IPS-18a (cell line): ENCODE data around the gene CACNA1A.
"Not testable (repeated sequence)": the region's sequence is repeated elsewhere in the genome, so short reads cannot be mapped to it uniquely, and the experiment has no call there.

Experiments used
- H3K27ac ChIP-seq: one replicate; pipeline ENCODE4 v1.5.1; 2013; ENCODE audit warnings: low read length
- H3K27me3 ChIP-seq: one replicate; pipeline ENCODE4 v1.6.1; 2013; ENCODE audit warnings: mild to moderate bottlenecking, low read length; ENCODE audit not compliant: control insufficient read depth, insufficient read depth
- H3K36me3 ChIP-seq: one replicate; pipeline ENCODE4 v1.6.1; 2013; ENCODE audit warnings: low read depth, low read length; ENCODE audit not compliant: control insufficient read depth
- H3K4me1 ChIP-seq: one replicate; pipeline ENCODE4 v1.6.1; 2013; ENCODE audit warnings: low read depth, low read length; ENCODE audit not compliant: control insufficient read depth
- H3K4me3 ChIP-seq: one replicate; pipeline ENCODE4 v1.5.1; 2013; ENCODE audit warnings: low read length
- H3K9ac ChIP-seq: one replicate; pipeline ENCODE4 v1.6.1; 2013; ENCODE audit warnings: mild to moderate bottlenecking, low read length, moderate library complexity
- H3K9me3 ChIP-seq: one replicate; pipeline ENCODE4 v1.6.1; 2013; ENCODE audit warnings: low read depth, low read length; ENCODE audit not compliant: control insufficient read depth

CACNA1A gene

DNA sequence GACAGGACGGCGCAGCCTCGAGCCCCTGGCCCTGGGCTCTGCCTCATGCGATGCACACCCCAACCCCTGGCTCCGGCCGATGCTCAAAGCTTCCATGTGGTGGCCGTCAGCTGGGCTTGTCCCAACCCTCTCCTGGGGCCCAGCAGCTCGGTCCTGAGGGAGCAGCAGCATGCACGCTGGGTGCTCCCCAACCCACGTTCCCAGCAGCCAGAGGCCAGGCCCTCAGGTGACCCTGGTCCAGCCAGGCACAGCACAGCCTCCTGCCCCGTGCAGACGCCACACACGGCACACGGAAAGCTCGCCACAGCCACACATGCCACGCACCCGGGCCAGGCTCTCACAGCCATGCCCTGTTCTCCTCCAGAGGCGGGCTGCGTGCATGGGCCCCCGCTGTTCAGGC lies 295.3 kb downstream of the CACNA1A start:
- Histone ChIP-seq H3K9me3 (no peaks in the 10 kb centered on the region), H3K9ac (no peak overlapping the region), H3K4me1 (no peaks in the 10 kb centered on the region), H3K4me3 (no peak overlapping the region), H3K27ac (no peak overlapping the region), H3K36me3 (no peaks in the 10 kb centered on the region), H3K27me3 (no peaks in the 10 kb centered on the region)

DNA sequence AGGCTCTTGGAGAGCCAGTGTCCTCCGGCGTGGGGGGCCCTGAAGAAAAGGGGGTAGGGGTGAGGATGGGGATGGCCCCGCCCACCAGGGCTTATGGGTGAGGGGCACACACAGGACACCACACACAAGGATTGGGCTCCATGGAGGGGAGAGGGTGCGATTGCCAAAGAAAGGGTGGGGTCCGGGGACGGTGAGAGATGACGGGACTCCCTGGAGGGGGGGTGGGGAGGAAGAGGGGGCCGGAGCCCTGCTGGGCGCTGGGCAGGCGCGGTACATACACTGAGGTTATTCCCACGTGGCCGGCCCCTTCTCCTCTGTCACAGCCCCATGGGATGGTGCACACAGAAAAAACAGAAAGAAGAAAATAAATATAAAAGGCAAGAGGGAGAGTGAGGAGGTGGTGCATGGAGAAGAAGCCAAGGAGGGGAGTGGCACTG lies 295.9 kb downstream of the CACNA1A start:
- Histone ChIP-seq H3K9me3 (no peaks in the 10 kb centered on the region), H3K36me3 (no peaks in the 10 kb centered on the region), H3K27ac (no peak overlapping the region), H3K4me1 (no peaks in the 10 kb centered on the region), H3K27me3 (no peaks in the 10 kb centered on the region), H3K4me3 (no peak overlapping the region), H3K9ac (no peak overlapping the region)

DNA sequence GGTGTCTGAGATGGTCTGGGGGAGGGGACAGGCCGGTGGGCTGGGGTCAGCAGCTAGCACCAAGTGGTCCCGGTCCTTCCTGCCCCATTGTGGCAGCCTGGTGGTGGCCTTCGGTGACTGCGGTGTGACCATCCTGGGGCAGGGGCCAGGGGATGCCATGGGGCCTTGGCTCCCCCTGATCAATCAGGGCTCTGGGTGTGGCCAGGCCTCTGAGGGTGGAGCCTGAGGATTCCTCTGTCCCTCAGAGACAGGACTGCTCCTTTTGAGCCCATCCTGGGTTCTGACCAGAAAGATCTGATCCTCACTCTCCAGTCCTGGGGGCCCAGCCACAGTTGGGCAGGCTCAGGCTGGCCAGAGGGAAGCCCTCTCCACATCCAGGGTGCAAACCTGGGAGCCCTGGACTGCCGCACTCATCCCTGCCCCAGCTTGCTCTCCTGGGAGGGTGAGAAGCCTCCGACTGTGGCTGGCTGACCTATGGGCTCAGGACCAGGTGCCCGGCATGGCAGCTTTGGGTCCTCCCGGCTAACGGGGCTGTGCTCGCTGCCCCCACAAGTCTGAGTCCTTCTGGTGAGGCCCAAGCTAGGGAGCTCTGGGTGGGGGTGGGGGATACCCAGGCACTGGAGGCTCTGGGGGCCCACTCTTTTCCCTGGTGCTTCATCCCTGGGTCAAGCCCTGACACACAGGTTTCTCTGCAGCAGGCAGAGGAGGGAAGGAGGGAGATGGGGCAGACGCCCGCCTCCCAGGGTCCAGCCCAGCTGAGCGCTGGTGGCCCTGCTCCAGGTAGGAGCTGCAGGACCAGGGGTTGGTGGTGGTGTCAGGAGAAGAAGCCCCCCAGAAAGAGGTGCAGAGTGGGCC lies 296.6 kb downstream of the CACNA1A start:
- no peaks in the 10 kb centered on the region for H3K9me3 ChIP-seq
- no peak overlapping the region for H3K27ac ChIP-seq
- H3K4me3 ChIP-seq, result no peak overlapping the region
- no peaks in the 10 kb centered on the region for H3K36me3 ChIP-seq
- no peaks in the 10 kb centered on the region for H3K27me3 ChIP-seq
- H3K9ac ChIP-seq, result no peak overlapping the region
- no peaks in the 10 kb centered on the region for H3K4me1 ChIP-seq

DNA sequence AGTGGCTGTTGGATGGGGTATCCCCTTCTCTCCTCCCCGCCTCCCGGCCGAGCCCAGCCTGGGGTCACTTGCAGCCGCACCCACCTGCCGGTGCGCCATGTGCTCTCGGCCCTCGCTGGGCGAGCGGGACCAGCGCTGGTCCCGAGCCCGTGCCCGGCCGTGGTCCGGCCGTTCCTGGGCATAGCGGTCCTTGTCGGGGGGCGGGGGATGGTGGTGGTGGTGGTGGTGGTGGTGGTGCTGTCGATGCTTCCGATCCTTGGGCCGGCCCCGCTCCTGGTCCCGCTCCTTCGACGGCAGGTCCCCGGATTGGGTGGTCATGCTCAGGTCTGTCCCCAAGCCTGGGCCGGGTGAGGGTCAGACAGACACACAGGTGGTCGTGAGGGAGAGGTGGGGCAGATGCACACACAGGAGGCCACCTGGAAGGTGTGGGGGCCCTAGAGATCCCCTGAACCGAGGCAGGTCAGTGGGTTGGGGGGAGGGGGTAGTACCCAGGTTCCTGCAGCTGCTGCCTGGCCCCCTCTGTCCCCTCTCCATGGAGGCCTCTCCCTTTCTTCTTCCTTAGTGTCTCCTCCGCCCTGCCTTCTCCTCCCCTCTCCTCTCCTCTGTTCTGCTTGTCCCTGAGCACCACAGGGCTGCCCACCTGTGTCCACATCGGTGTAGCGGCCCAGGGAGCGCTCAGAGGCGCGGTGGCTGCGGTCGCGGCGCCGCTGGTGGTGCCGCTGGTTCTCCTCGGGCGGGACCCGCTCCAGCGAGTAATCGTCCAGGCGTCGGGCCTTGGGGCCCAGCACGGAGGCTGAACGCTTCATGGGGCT lies 297.4 kb downstream of the CACNA1A start:
- Histone ChIP-seq H3K27me3 (no peaks in the 10 kb centered on the region), H3K9ac (no peak overlapping the region), H3K4me3 (no peak overlapping the region), H3K27ac (no peak overlapping the region), H3K36me3 (no peaks in the 10 kb centered on the region), H3K9me3 (no peaks in the 10 kb centered on the region), H3K4me1 (no peaks in the 10 kb centered on the region)

DNA sequence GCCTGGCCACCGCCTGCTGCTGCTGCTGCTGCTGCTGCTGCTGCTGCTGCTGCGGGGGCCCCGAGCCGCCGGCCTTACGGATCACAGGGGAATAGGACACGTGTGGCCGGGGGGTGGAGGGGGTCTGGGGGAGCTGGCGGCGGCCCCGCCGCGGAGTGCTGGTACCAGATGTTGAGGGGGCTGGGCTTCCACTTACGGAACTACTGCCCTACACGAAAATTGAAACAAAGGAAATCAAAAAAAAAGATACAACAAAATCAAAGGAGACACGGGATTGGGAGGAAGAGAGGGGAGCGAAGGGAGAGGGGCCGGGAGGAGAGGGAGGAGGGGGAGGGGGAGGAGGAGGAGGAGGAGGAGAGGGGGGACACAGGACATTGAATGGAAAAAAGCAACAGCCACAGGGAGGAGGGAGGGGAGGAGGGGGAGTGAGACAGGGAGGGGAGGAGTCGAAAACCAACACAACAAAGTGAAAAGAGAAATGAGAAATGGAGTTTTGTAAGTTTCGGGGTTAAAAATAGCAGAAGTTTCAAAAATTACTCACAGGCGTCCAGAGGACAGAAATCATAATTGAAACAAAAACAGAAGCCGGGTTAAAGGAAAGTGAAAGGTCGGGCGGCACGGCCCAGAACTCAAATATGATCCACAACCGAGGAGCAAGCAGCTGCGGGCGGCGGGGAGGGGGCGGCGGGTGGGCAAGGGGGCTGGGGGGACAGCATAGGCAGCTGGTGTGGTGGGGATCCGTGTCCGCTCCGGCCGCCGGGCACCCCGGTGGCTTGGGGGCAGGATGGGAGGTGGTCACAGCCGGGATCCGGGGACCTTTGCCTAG lies 298.2 kb downstream of the CACNA1A start:
- H3K9ac ChIP-seq, result no peak overlapping the region
- no peaks in the 10 kb centered on the region for H3K9me3 ChIP-seq
- H3K27ac ChIP-seq, result no peak overlapping the region
- no peaks in the 10 kb centered on the region for H3K27me3 ChIP-seq
- H3K4me1 ChIP-seq, result no peaks in the 10 kb centered on the region
- no peak overlapping the region for H3K4me3 ChIP-seq
- no peaks in the 10 kb centered on the region for H3K36me3 ChIP-seq

DNA sequence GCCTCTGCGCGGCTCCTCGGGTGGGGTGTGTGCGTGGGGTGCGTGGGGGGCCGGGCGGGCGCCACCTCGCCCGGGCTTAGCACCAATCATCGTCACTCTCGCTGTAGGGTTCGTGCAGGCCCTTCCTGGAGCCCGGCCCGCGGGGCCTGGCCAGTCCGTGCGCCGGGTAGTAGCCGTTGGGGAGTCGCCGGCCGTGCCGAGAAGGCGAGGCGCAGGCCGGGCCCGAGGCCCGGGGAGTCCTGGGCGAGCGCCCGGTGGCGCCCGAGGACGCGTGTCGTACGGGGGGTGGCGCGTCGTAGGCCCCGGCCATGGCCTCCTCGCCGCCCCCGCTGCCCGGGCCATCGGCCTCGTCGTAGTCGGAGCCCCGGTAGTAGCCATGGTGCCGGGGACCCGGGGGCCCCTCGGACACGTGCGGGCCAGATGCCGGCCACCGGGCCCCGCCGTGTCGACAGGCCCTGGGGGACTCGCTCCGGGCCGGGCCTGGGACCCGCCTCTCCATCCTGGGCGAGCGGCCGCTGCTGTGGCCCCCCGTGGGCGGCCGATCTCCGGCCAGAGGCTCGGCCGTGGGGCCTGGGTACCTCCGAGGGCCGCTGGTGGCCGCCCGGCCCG lies 298.9 kb downstream of the CACNA1A start:
- Histone ChIP-seq H3K27me3 (no peaks in the 10 kb centered on the region), H3K9ac (no peak overlapping the region), H3K4me3 (no peak overlapping the region), H3K9me3 (no peaks in the 10 kb centered on the region), H3K36me3 (no peaks in the 10 kb centered on the region), H3K27ac (no peak overlapping the region), H3K4me1 (no peaks in the 10 kb centered on the region)

DNA sequence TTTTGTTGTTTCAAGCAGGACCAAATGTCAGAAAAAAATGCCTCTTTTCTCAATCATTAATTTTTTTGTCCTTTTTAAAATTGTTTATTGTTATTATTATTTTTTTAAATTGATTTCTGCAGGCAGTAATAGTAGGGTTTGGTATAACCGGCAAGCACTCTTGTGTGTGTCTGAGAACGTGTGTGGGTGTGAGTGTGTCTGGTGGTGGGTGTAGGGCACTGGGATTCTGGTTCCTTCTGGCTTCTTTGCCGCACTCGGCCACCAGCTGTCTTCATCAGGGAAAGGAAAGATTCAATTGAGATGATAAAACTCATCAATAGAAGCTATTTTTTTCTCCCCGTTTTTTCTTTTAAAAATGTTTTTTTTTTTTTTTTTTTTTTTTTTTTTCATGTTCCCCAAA lies 299.7 kb downstream of the CACNA1A start:
- Histone ChIP-seq H3K9me3 (no peaks in the 10 kb centered on the region), H3K27me3 (no peaks in the 10 kb centered on the region), H3K4me3 (no peak overlapping the region), H3K27ac (no peak overlapping the region), H3K36me3 (no peaks in the 10 kb centered on the region), H3K4me1 (no peaks in the 10 kb centered on the region), H3K9ac (no peak overlapping the region)

DNA sequence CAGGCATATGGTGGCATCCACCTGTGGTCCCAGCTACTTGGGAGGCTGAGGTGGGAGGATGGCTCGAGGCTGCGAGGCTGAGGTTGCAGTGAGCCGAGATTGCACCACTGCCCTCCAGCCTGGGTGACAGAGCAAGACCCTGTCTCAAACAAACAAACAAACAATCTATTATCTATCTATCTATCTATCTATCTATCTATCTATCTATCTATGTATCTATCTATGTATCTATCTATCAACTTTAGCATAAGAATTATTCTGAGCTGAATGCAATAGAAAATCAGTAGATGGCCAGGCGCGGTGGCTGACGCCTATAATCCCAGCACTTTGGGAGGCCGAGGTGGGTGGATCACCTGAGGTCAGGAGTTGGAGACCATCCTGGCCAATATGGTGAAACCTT lies 304.2 kb downstream of the CACNA1A start:
- H3K4me1 ChIP-seq, H3K9me3 ChIP-seq, H3K27me3 ChIP-seq, H3K36me3 ChIP-seq, H3K9ac ChIP-seq, H3K4me3 ChIP-seq, H3K27ac ChIP-seq: not testable (repeated sequence)

DNA sequence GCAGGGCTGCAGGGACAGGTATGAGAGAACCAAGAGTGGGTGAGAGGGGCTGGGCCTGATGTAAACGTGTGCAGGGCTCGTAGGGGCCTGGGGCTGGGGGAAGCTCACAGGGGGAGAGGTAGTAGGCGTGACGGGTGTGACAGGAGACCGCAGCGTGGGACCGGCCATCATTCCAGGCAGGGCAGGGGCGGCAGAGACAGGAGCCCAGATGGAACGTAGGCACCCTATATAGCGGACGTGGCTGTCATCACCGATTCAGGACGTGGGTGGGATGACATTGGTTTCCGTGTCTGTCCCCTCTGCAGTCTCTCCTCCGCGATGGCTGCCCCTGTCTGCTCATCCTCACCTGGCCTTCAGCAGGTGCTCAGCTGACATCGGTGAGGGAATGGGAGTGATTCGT lies 307.6 kb downstream of the CACNA1A start:
- H3K27ac ChIP-seq, result no peak overlapping the region
- no peak overlapping the region for H3K9ac ChIP-seq
- no peaks in the 10 kb centered on the region for H3K27me3 ChIP-seq
- no peaks in the 10 kb centered on the region for H3K9me3 ChIP-seq
- no peaks in the 10 kb centered on the region for H3K36me3 ChIP-seq
- no peaks in the 10 kb centered on the region for H3K4me1 ChIP-seq
- H3K4me3 ChIP-seq, result no peak overlapping the region

DNA sequence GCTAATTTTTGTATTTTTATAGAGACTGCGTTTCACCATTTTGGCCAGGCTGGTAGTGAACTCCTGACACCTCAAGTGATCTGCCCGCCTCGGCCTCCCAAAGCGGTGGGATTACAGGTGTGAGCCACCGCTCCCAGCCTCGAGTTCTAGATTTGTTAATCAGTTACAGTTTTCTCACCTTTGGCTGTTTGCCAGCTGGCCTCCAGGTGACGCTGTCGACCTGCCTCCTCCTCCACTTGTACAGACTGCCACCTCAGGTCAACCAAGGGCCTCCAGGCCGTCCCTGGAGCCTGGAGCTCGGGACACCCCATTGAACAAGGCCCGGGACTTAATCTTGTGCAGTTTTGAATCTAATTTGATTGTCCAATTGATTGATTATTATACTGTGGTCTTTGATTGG lies 310.6 kb downstream of the CACNA1A start:
- Histone ChIP-seq H3K4me1 (no peaks in the 10 kb centered on the region), H3K9me3 (no peaks in the 10 kb centered on the region), H3K9ac (no peak overlapping the region), H3K36me3 (no peaks in the 10 kb centered on the region), H3K4me3 (no peak overlapping the region), H3K27me3 (no peaks in the 10 kb centered on the region), H3K27ac (no peak overlapping the region)
